ENCODE data around the gene LHFPL3. TPM values are rescaled to one million over a fixed set of nuclear protein-coding genes. Genes with fewer than 3 reads are reported as not detected.

LHFPL3 gene
- total and polyA plus RNA-seq, 9 of the 15 experiments (the other 6 are each of a cell fraction or from before 2014, with no cell fraction given) = 0.21 to 0.52 TPM; not detected in 7

GRCh38 chr7:104809906-104810305 is 481.5 kb downstream of the LHFPL3 start (continued):
- TF ChIP-seq MTF1 (CRISPR knock-in tag; IDR thresholded peaks at IDR 0.05; ENCODE audit: borderline replicate concordance) (no peak), ZNF740 (CRISPR knock-in tag; IDR thresholded peaks at IDR 0.05) (no peak), ZNF740 (tag; IDR thresholded peaks at IDR 0.05) (no peak), ZNF436 (CRISPR knock-in tag; IDR thresholded peaks at IDR 0.05) (no peak), ZC3H11A (IDR thresholded peaks at IDR 0.05; ENCODE audit: low read depth, low read length) (no peak), UBTF (IDR thresholded peaks at IDR 0.05; ENCODE audit: borderline replicate concordance in 1 of 2, low read depth in 2 of 2, low read length in 2 of 2) (no peak), PCBP2 (IDR thresholded peaks at IDR 0.05; ENCODE audit: low read depth, low read length, poor library complexity, severe bottlenecking) (no peak)

GRCh38 chr7:104814126-104814525 is 485.7 kb downstream of the LHFPL3 start:
- H3K4me3 ChIP-seq = no peak overlapping the region
- 0% methylated on average over 3 of the region's 3 CpGs for WGBS (ENCODE audit: insufficient coverage, low coverage, missing lambda C conversion rate)
- H3K9me1 ChIP-seq (ENCODE audit: control insufficient read depth, insufficient read depth, low read length) = no peaks in the 10 kb centered on the region
- no peaks in the 10 kb centered on the region for H4K20me1 ChIP-seq (replicated peaks; ENCODE audit: control insufficient read depth, insufficient read depth, low read length)
- H3K9ac ChIP-seq (ENCODE audit: insufficient read depth in 1 of 2, low read depth in 2 of 2, low read length in 2 of 2) = no peak overlapping the region
- H3K27ac ChIP-seq (ENCODE audit: extremely low read depth, low read depth, low read length) = no peak overlapping the region
- BruUV-seq (replicated peaks) = no TSS peak
- POLR2A ChIA-PET = interaction anchor here (0.7 to 1.3 kb wide), 3 partner anchors 9 to 91 kb away, joined by 3 to 5 read pairs (median 3); no protein-coding TSS in a partner anchor
- intact Hi-C loops (cut with micrococcal nuclease) (no loop called here), in situ Hi-C loops (cut with MboI) (no loop called here)
- H3K79me2 ChIP-seq (ENCODE audit: control insufficient read depth, insufficient read depth, low read length) = no peaks in the 10 kb centered on the region
- H3K4me2 ChIP-seq (ENCODE audit: insufficient read depth, low read length) = no peak overlapping the region
- H2AFZ ChIP-seq (ENCODE audit: low read depth, low read length) = no peak overlapping the region
- H3K4me1 ChIP-seq (replicated peaks in 1 of 2; ENCODE audit: control insufficient read depth in 2 of 2, insufficient read depth in 2 of 2, low read length in 2 of 2) = no peaks in the 10 kb centered on the region
- H3K27me3 ChIP-seq (ENCODE audit: control insufficient read depth in 2 of 2, insufficient read depth in 2 of 2, low read length in 2 of 2) = peaks cover 10 to 21% of the 10 kb centered on the region in 2 experiments; a peak in 4 of 5 replicates
- no peaks in the 10 kb centered on the region for H3K36me3 ChIP-seq (ENCODE audit: control insufficient read depth, insufficient read depth, low read length)
- CTCF ChIA-PET (ENCODE audit: low intra/inter-chr PET ratio) = no interaction called here
- DNase-seq (ENCODE audit: extremely low read depth in 1 of 4, low spot score in 3 of 4) (no peak), FAIRE-seq (no peak), ATAC-seq (no peak)
- H3K9me3 ChIP-seq (replicated peaks; ENCODE audit: control insufficient read depth, insufficient read depth, low read depth, low read length) = no peaks in the 10 kb centered on the region
- TF ChIP-seq RBM34 (IDR thresholded peaks at IDR 0.05; ENCODE audit: borderline replicate concordance, insufficient read depth, low read length) (no peak), CCNT2 (IDR thresholded peaks at IDR 0.05; ENCODE audit: borderline replicate concordance, extremely low read depth, insufficient read length, low read depth, low read length) (no peak), FOXJ3 (CRISPR knock-in tag; IDR thresholded peaks at IDR 0.05) (no peak), HMG20B (CRISPR knock-in tag; IDR thresholded peaks at IDR 0.05) (no peak), ZNF24 (IDR thresholded peaks at IDR 0.05) (no peak), DNMT1 (IDR thresholded peaks at IDR 0.05) (no peak), EGR1 (conservative IDR thresholded peaks at IDR 0.05) (no peak), SMARCE1 (IDR thresholded peaks at IDR 0.05) (no peak), CHAMP1 (IDR thresholded peaks at IDR 0.05) (no peak), RUNX1 (IDR thresholded peaks at IDR 0.05; ENCODE audit: low read depth) (no peak), ZNF584 (CRISPR knock-in tag; IDR thresholded peaks at IDR 0.05; ENCODE audit: low read depth) (no peak)

Data from K562 (cell line).